Common myeloid progenitor, CD34-positive (primary cell): ENCODE measurements around the gene INA.
"Not testable (repeated sequence)": the region's sequence is repeated elsewhere in the genome, so short reads cannot be mapped to it uniquely, and the experiment has no call there.

Experiments
- CTCF ChIA-PET: fragments of 350-600 bp; sonication (Branson Sonifier 250); formaldehyde crosslinking; loops from one replicate; lab custom pipeline; 2021; ENCODE audit warnings: antibody characterized with exemption; lab: Charles Lee
- POLR2A ChIA-PET: fragments of 350-600 bp; sonication (Branson Sonifier 250); formaldehyde crosslinking; loops from one replicate; lab custom pipeline; 2021; ENCODE audit warnings: antibody characterized with exemption; lab: Charles Lee
- DNase-seq, 3 donors: peaks; one replicate each; pipeline versions ENCODE4 v3.0.0 to v3.0.0-alpha.2; 2013
- H3K27ac ChIP-seq, 2 experiments: 1 replicate in 1 of 2; 2 replicates in 1 of 2; pipeline ENCODE4 v1.7.0; 2013; ENCODE audit warnings: inconsistent platforms in 2 of 2, low read length in 2 of 2, mild to moderate bottlenecking in 2 of 2, low read depth in 1 of 2, moderate library complexity in 1 of 2; ENCODE audit not compliant: severe bottlenecking in 2 of 2, insufficient read depth in 1 of 2, poor library complexity in 1 of 2
- H3K27me3 ChIP-seq, 5 experiments: replicated peaks in 2 of 5; 1 replicate in 3 of 5; 2 replicates in 2 of 5; pipeline versions ENCODE4 v1.6.1 to v1.7.0; 2013; ENCODE audit warnings: low read length in 4 of 5, mild to moderate bottlenecking in 2 of 5, moderate library complexity in 2 of 5, inconsistent platforms in 1 of 5; ENCODE audit not compliant: insufficient read depth in 5 of 5, control insufficient read depth in 4 of 5
- H3K36me3 ChIP-seq, 4 experiments: 1 replicate in 2 of 4; 2 replicates in 2 of 4; pipeline versions ENCODE4 v1.6.1 to v1.7.0; 2013; ENCODE audit warnings: low read length in 3 of 4, control low read depth in 1 of 4, mild to moderate bottlenecking in 1 of 4; ENCODE audit not compliant: control insufficient read depth in 4 of 4, insufficient read depth in 4 of 4
- H3K4me1 ChIP-seq, 4 experiments: 1 replicate in 3 of 4; 2 replicates in 1 of 4; pipeline versions ENCODE4 v1.6.1 to v1.7.1; 2013; ENCODE audit warnings: low read length in 3 of 4, mild to moderate bottlenecking in 3 of 4, control low read depth in 1 of 4, inconsistent platforms in 1 of 4, moderate library complexity in 1 of 4; ENCODE audit not compliant: control insufficient read depth in 4 of 4, insufficient read depth in 4 of 4; ENCODE audit errors: control extremely low read depth in 1 of 4
- H3K4me3 ChIP-seq, 7 experiments: 1 replicate in 4 of 7; 2 replicates in 3 of 7; pipeline versions ENCODE4 v1.5.1 to v1.7.0; 2013; ENCODE audit warnings: mild to moderate bottlenecking in 7 of 7, low read length in 6 of 7, moderate library complexity in 6 of 7, inconsistent platforms in 2 of 7, low read depth in 2 of 7, control low read depth in 1 of 7; ENCODE audit not compliant: insufficient read depth in 4 of 7, control insufficient read depth in 1 of 7; ENCODE audit errors: extremely low read depth in 1 of 7
- H3K9me3 ChIP-seq, 5 experiments: 1 replicate in 4 of 5; 2 replicates in 1 of 5; pipeline versions ENCODE4 v1.6.1 to v1.7.1; 2013; ENCODE audit warnings: low read length in 4 of 5, mild to moderate bottlenecking in 2 of 5, inconsistent platforms in 1 of 5, low read depth in 1 of 5, moderate library complexity in 1 of 5; ENCODE audit not compliant: control insufficient read depth in 4 of 5, insufficient read depth in 2 of 5; ENCODE audit errors: control extremely low read depth in 1 of 5
- WGBS: methylation state at CpG from one replicate; pipeline ENCODE4 v1.1.5; 2013; ENCODE audit not compliant: insufficient coverage; 5-methylcytosine and 5-hydroxymethylcytosine counted together

Gene INA

GRCh38 chr10:103238506-103239252 lies 38.3 kb upstream of the INA start:
- Histone ChIP-seq H3K27ac (no peak overlapping the region), H3K27me3 (no peaks in the 10 kb centered on the region), H3K4me3 (no peak overlapping the region), H3K4me1 (peaks cover 8 to 27% (median 26%) of the 10 kb centered on the region in 4 experiments), H3K9me3 (no peaks in the 10 kb centered on the region), H3K36me3 (no peaks in the 10 kb centered on the region)
- POLR2A ChIA-PET = no interaction called here
- CTCF ChIA-PET = interaction anchor here (0.9 to 1.8 kb wide), 7 partner anchors 9 to 125 kb away, joined by 3 to 4 read pairs (median 3); no protein-coding TSS in a partner anchor
- WGBS = 100% methylated on average over 10 of the region's 11 CpGs
- no peak for DNase-seq

- Histone ChIP-seq H3K4me1 (peaks cover 8 to 29% (median 27%) of the 10 kb centered on the region in 4 experiments), H3K27ac (peak overlapping the region; percentile 67 to 75), H3K4me3 (peak overlapping the region in 5 of 7 experiments; percentile 17 to 68 (median 33)), H3K27me3 (no peaks in the 10 kb centered on the region), H3K36me3 (no peaks in the 10 kb centered on the region), H3K9me3 (no peaks in the 10 kb centered on the region)
- ChIA-PET CTCF (interaction anchor here (0.7 to 1.8 kb wide), 10 partner anchors 9 to 406 kb away, joined by 3 to 7 read pairs (median 3); no protein-coding TSS in a partner anchor), POLR2A (interaction anchor here (0.7 to 2.0 kb wide), 3 partner anchors 12 to 125 kb away, joined by 3 to 10 read pairs (median 3); partner anchors contain the start of gene NT5C2)
- WGBS = 27% methylated on average over 5 of the region's 7 CpGs
- peak; percentile 66 to 89 (median 85) for DNase-seq
These were observed 35.5 kb upstream of the INA start for GRCh38 chr10:103241262-103242011.

- no peaks in the 10 kb centered on the region for H3K27me3 ChIP-seq
- DNase-seq = peak; percentile 78 to 88 (median 83)
- peak overlapping the region in 1 of 7 experiments; percentile 10 for H3K4me3 ChIP-seq
- 37% methylated on average over 9 of the region's 9 CpGs for WGBS
- H3K36me3 ChIP-seq = no peaks in the 10 kb centered on the region
- ChIA-PET CTCF (interaction anchor here (0.7 to 2.6 kb wide), 41 partner anchors 10 to 532 kb away, joined by 3 to 19 read pairs (median 4); partner anchors contain the start of genes CNNM2, CYP17A1 and NT5C2), POLR2A (interaction anchor here (0.8 to 1.2 kb wide), 3 partner anchors 53 to 91 kb away, joined by 3 to 4 read pairs (median 3); no protein-coding TSS in a partner anchor)
- H3K27ac ChIP-seq = no peak overlapping the region
- peaks cover 8 to 29% (median 27%) of the 10 kb centered on the region in 4 experiments for H3K4me1 ChIP-seq
- H3K9me3 ChIP-seq = no peaks in the 10 kb centered on the region
These were observed 32.2 kb upstream of the INA start for GRCh38 chr10:103244666-103245271.

GRCh38 chr10:103245587-103245986 lies 31.4 kb upstream of the INA start, which contains the start of gene RPEL1:
RPEL1 (plus strand) TSS chr10:103245887; CDS start chr10:103245997, 110 bp downstream.
- Histone ChIP-seq H3K4me3 (peak within 1 kb of the TSS in 1 of 7 experiments; percentile 10), H3K4me1 (peaks cover 4 to 21% (median 20%) of the 10 kb centered on the region in 4 experiments)
- H3K36me3 ChIP-seq, DNase-seq, H3K27me3 ChIP-seq, POLR2A ChIA-PET, H3K27ac ChIP-seq, H3K9me3 ChIP-seq: not testable (repeated sequence)
- CTCF ChIA-PET = interaction anchor here (1.2 to 2.6 kb wide), 7 partner anchors 52 to 176 kb away, joined by 3 to 19 read pairs (median 7); partner anchors contain the start of gene NT5C2
- 95% methylated on average over 7 of the region's 7 CpGs for WGBS

- Histone ChIP-seq H3K36me3 (no peaks in the 10 kb centered on the region), H3K4me1 (peaks cover 3 to 16% (median 13%) of the 10 kb centered on the region in 4 experiments), H3K27me3 (no peaks in the 10 kb centered on the region), H3K9me3 (no peaks in the 10 kb centered on the region), H3K4me3 (no peak overlapping the region), H3K27ac (no peak overlapping the region)
- WGBS = 95% methylated on average over 4 of the region's 4 CpGs
- ChIA-PET CTCF (interaction anchor here (0.7 kb wide), 1 partner anchor 94 kb away, joined by 3 read pairs; no protein-coding TSS in a partner anchor), POLR2A (no interaction called here)
- DNase-seq = no peak
These were observed 30.6 kb upstream of the INA start for GRCh38 chr10:103246324-103246723.

GRCh38 chr10:103254113-103254512 lies 22.8 kb upstream of the INA start:
- no peak overlapping the region for H3K27ac ChIP-seq
- CTCF ChIA-PET = interaction anchor here (0.9 kb wide), 1 partner anchor 412 kb away, joined by 3 read pairs; no protein-coding TSS in a partner anchor
- no peak overlapping the region for H3K4me3 ChIP-seq
- WGBS = 90% methylated on average over 3 of the region's 3 CpGs
- H3K36me3 ChIP-seq = no peaks in the 10 kb centered on the region
- H3K27me3 ChIP-seq = no peaks in the 10 kb centered on the region
- H3K9me3 ChIP-seq = no peaks in the 10 kb centered on the region
- POLR2A ChIA-PET = interaction anchor here (0.6 kb wide), 1 partner anchor 22 kb away, joined by 3 read pairs; no protein-coding TSS in a partner anchor
- H3K4me1 ChIP-seq = no peaks in the 10 kb centered on the region
- no peak for DNase-seq
